Thyroid gland (tissue), 4 donors: ENCODE data around the gene OR4C6. TPM values are rescaled to one million over a fixed set of nuclear protein-coding genes. Genes with fewer than 3 reads are reported as not detected.

Source experiments
- DNase-seq, 2 donors: peaks; one replicate each; pipeline ENCODE4 v3.0.0-alpha.2; 2019
- H3K27ac ChIP-seq, 3 donors: fragments of 200-600 bp; sonication (generic); 1 replicate in 2 of 3; 2 replicates in 1 of 3; pipeline ENCODE4 v1.5.1; 2016 to 2019; ENCODE audit warnings: mild to moderate bottlenecking in 1 of 3, moderate library complexity in 1 of 3
- H3K27me3 ChIP-seq: fragments of 200-600 bp; sonication (generic); one replicate; pipeline ENCODE4 v1.5.1; 2019
- H3K36me3 ChIP-seq, 2 donors: fragments of 200-600 bp; sonication (generic); one replicate each; pipeline ENCODE4 v1.5.1; 2016 to 2019
- H3K4me1 ChIP-seq, 2 donors: fragments of 200-600 bp; sonication (generic); one replicate each; pipeline ENCODE4 v1.5.1; 2017 to 2019
- H3K4me3 ChIP-seq, 3 donors: fragments of 200-600 bp; sonication (generic); replicated peaks in 1 of 3; 1 replicate in 2 of 3; 2 replicates in 1 of 3; pipeline ENCODE4 v1.5.1; 2016; ENCODE audit warnings: mild to moderate bottlenecking in 1 of 3
- H3K9me3 ChIP-seq: fragments of 200-600 bp; sonication (generic); one replicate; pipeline ENCODE4 v1.5.1; 2017
- CTCF ChIP-seq, 6 experiments: fragments of 200-600 bp in 3 of 6; fragments of 450-650 bp in 3 of 6; sonication (generic) in 3 of 6; IDR thresholded peaks; one replicate each; pipeline ENCODE4 v1.5.1; 2016 to 2019; ENCODE audit warnings: antibody characterized with exemption in 6 of 6, mild to moderate bottlenecking in 2 of 6, inconsistent platforms in 1 of 6, moderate library complexity in 1 of 6
- POLR2A ChIP-seq, 2 donors: fragments of 450-650 bp; IDR thresholded peaks; one replicate each; pipeline ENCODE4 v1.6.1; 2017; ENCODE audit warnings: antibody characterized with exemption in 2 of 2, mild to moderate bottlenecking in 2 of 2, moderate library complexity in 1 of 2
- WGBS, 2 donors: methylation state at CpG; one replicate each; pipeline ENCODE4 v1.1.5; 2017; 5-methylcytosine and 5-hydroxymethylcytosine counted together
- intact Hi-C: fragments of 100-400 bp; cut with DNase I; formaldehyde crosslinking; loops from one replicate; pipeline ENCODE4 v1.15.1; 2023
- total RNA-seq, 4 donors: library from RNA; depleted of rRNA; stranded (reverse); fragments of >200 nt; gene quantifications; one replicate each; pipeline ENCODE4 v1.2.3, GENCODE V29; 2016

OR4C6 gene
- total RNA-seq = not detected

GRCh38 chr11:55661901-55662300, at the start of gene OR4C6:
TSS of gene OR4C6 (plus strand) at chr11:55662201. CDS start at chr11:55665167, 2,966 bp downstream.
- H3K9me3 ChIP-seq = no peaks in the 10 kb centered on the region
- H3K27me3 ChIP-seq = no peaks in the 10 kb centered on the region
- no peaks in the 10 kb centered on the region for H3K4me1 ChIP-seq
- intact Hi-C loops = no loop called here
- DNase-seq = no peak
- no peaks in the 10 kb centered on the region for H3K36me3 ChIP-seq
- 78 to 80% methylated on average over 1 of the region's 1 CpG for WGBS, 2 donors
- no peak within 1 kb of the TSS for H3K4me3 ChIP-seq
- no peak within 1 kb of the TSS for H3K27ac ChIP-seq
- TF ChIP-seq CTCF (IDR thresholded peaks at IDR 0.05) (no peak), POLR2A (IDR thresholded peaks at IDR 0.05) (no peak)

GRCh38 chr11:55624531-55624930, 37.5 kb upstream of the OR4C6 start:
- Histone ChIP-seq H3K27ac (no peak overlapping the region), H3K27me3 (no peaks in the 10 kb centered on the region), H3K4me1 (no peaks in the 10 kb centered on the region), H3K36me3 (no peaks in the 10 kb centered on the region), H3K4me3 (no peak overlapping the region), H3K9me3 (no peaks in the 10 kb centered on the region)
- intact Hi-C loops = no loop called here
- TF ChIP-seq POLR2A (IDR thresholded peaks at IDR 0.05) (no peak), CTCF (IDR thresholded peaks at IDR 0.05) (no peak)
- no peak for DNase-seq
- 87 to 88% methylated on average over 1 of the region's 1 CpG for WGBS, 2 donors

- no peak within 1 kb of the TSS for H3K4me3 ChIP-seq
- no peaks in the 10 kb centered on the region for H3K9me3 ChIP-seq
- H3K27me3 ChIP-seq = no peaks in the 10 kb centered on the region
- no peaks in the 10 kb centered on the region for H3K36me3 ChIP-seq
- H3K27ac ChIP-seq = no peak within 1 kb of the TSS
- H3K4me1 ChIP-seq = no peaks in the 10 kb centered on the region
- 47 to 62% methylated on average over 3 of the region's 3 CpGs for WGBS, 2 donors
- intact Hi-C loops = no loop called here
- DNase-seq = no peak
- no peak for TF ChIP-seq POLR2A (IDR thresholded peaks at IDR 0.05)
- no peak for TF ChIP-seq CTCF (IDR thresholded peaks at IDR 0.05)
Observed at GRCh38 chr11:55634813-55635212, 27.2 kb upstream of the OR4C6 start, which contains the start of gene OR4P4. TSS of gene OR4P4 (plus strand) at chr11:55635113.

GRCh38 chr11:55648027-55648426, 14.0 kb upstream of the OR4C6 start, which contains the start of gene OR4S2:
TSS of gene OR4S2 (plus strand) at chr11:55648327. CDS start at chr11:55650904, 2,577 bp downstream.
- Histone ChIP-seq H3K36me3 (no peaks in the 10 kb centered on the region), H3K27me3 (no peaks in the 10 kb centered on the region), H3K4me1 (no peaks in the 10 kb centered on the region), H3K27ac (no peak within 1 kb of the TSS), H3K9me3 (no peaks in the 10 kb centered on the region), H3K4me3 (no peak within 1 kb of the TSS)
- WGBS, 2 donors = 63 to 77% methylated on average over 2 of the region's 2 CpGs
- intact Hi-C loops = no loop called here
- no peak for TF ChIP-seq CTCF (IDR thresholded peaks at IDR 0.05)
- no peak for TF ChIP-seq POLR2A (IDR thresholded peaks at IDR 0.05)
- DNase-seq = no peak

GRCh38 chr11:55652560-55652959, 9.4 kb upstream of the OR4C6 start:
- DNase-seq = no peak
- TF ChIP-seq POLR2A (IDR thresholded peaks at IDR 0.05) (no peak), CTCF (IDR thresholded peaks at IDR 0.05) (no peak)
- Histone ChIP-seq H3K4me1 (no peaks in the 10 kb centered on the region), H3K27ac (no peak overlapping the region), H3K9me3 (no peaks in the 10 kb centered on the region), H3K4me3 (no peak overlapping the region), H3K36me3 (no peaks in the 10 kb centered on the region), H3K27me3 (no peaks in the 10 kb centered on the region)
- 55 to 58% methylated on average over 1 of the region's 1 CpG for WGBS, 2 donors
- intact Hi-C loops = no loop called here
